Spleen (tissue), 7 donors: ENCODE results near the gene PDILT.
"Not testable (repeated sequence)": the region's sequence is repeated elsewhere in the genome, so short reads cannot be mapped to it uniquely, and the experiment has no call there.

Experiments
- CTCF ChIP-seq, 11 experiments: fragments of 200-600 bp in 7 of 11; fragments of 450-650 bp in 4 of 11; sonication (generic) in 4 of 11; IDR thresholded peaks in 8 of 11; conservative IDR thresholded peaks in 3 of 11; 1 replicate in 7 of 11; 2 replicates in 4 of 11; pipeline versions ENCODE4 v1.4.0 to v1.8.0; 2016 to 2021; ENCODE audit warnings: antibody characterized with exemption in 11 of 11, inconsistent platforms in 4 of 11, mild to moderate bottlenecking in 1 of 11
- POLR2AphosphoS5 ChIP-seq, 3 donors: sonication (generic); formaldehyde crosslinking; IDR thresholded peaks; one replicate each; pipeline ENCODE4 v1.5.1; 2017; ENCODE audit warnings: antibody characterized with exemption in 3 of 3
- donor health status: DM: no; HTN: no; CAD: no; lungs with moderate emphysema.
- donor health status: DM: no; HTN: no; CAD: no.
- donor health status: DM: no; HTN: no; CAD: no.

GRCh38 chr16:20440731-20441130 is 36.2 kb upstream of the PDILT start:
- TF ChIP-seq CTCF (IDR thresholded peaks at IDR 0.05 in 8 of 11, conservative IDR thresholded peaks at IDR 0.05 in 3 of 11); POLR2AphosphoS5 (IDR thresholded peaks at IDR 0.05): not testable (repeated sequence)
